SK-N-SH (cell line): Measurements from ENCODE around the gene LRRC46. TPM values are rescaled to one million over a fixed set of nuclear protein-coding genes. Genes with fewer than 3 reads are reported as not detected.
A peak's percentile ranks its signal among the peaks of the same experiment; 100 is the strongest.

Experiments
- CTCF ChIA-PET: fragments of 300-600, 350-600 bp; formaldehyde crosslinking; extraction: SDS; loops from one replicate; lab custom pipeline; 2021; lab: Yijun Ruan, JAX
- POLR2A ChIA-PET: fragments of 350-600 bp; sonication (Branson Sonifier 250); formaldehyde crosslinking; extraction: SDS; loops from one replicate; lab custom pipeline; 2020; ENCODE audit warnings: antibody characterized with exemption, inconsistent platforms; lab: Yijun Ruan, JAX
- DNase-seq: peaks from one replicate; pipeline ENCODE4 v3.0.0; 2012
- H2AFZ ChIP-seq: fragments of 200-600 bp; sonication (generic); 2 replicates; pipeline ENCODE4 v1.8.1; 2016; ENCODE audit warnings: antibody characterized with exemption, mild to moderate bottlenecking, low read depth
- H3F3A ChIP-seq: fragments of 200-600 bp; sonication (generic); replicated peaks from 2 replicates; pipeline ENCODE3; 2016; ENCODE audit warnings: antibody characterized with exemption, mild to moderate bottlenecking; ENCODE audit not compliant: insufficient read depth
- H3K27ac ChIP-seq, 2 experiments: fragments of 200-500 bp in 1 of 2; fragments of 200-600 bp in 1 of 2; sonication (Bioruptor generic) in 1 of 2; sonication (generic), shearing (Covaris generic) in 1 of 2; 2 replicates each; pipeline versions ENCODE4 v1.5.1 to v1.6.1; 2014 to 2016; ENCODE audit warnings: low read depth in 2 of 2, inconsistent platforms in 1 of 2, low read length in 1 of 2, mild to moderate bottlenecking in 1 of 2, mixed read lengths in 1 of 2
- H3K27me3 ChIP-seq: fragments of 200-600 bp; sonication (generic), shearing (Covaris generic); 2 replicates; pipeline ENCODE4 v1.6.1; 2016; ENCODE audit warnings: mixed run types; ENCODE audit not compliant: insufficient read depth
- H3K36me3 ChIP-seq, 2 experiments: fragments of 200-500 bp in 1 of 2; fragments of 200-600 bp in 1 of 2; sonication (Bioruptor generic) in 1 of 2; sonication (generic) in 1 of 2; replicated peaks in 1 of 2; 2 replicates each; pipeline versions ENCODE3 to v1.5.1; 2014 to 2016; ENCODE audit warnings: low read length in 1 of 2, mild to moderate bottlenecking in 1 of 2; ENCODE audit not compliant: insufficient read depth in 2 of 2, control insufficient read depth in 1 of 2
- H3K4me1 ChIP-seq, 2 experiments: fragments of 200-500 bp in 1 of 2; fragments of 200-600 bp in 1 of 2; sonication (Bioruptor generic) in 1 of 2; sonication (generic), shearing (Covaris generic) in 1 of 2; 2 replicates each; pipeline versions ENCODE4 v1.5.1 to v1.6.1; 2014 to 2016; ENCODE audit warnings: low read depth in 1 of 2, low read length in 1 of 2, mixed run types in 1 of 2; ENCODE audit not compliant: insufficient read depth in 2 of 2, control insufficient read depth in 1 of 2
- H3K4me2 ChIP-seq: fragments of 200-600 bp; sonication (generic), shearing (Covaris generic); 2 replicates; pipeline ENCODE4 v1.6.1; 2017; ENCODE audit warnings: mixed run types
- H3K4me3 ChIP-seq, 2 experiments: fragments of 200-500 bp in 1 of 2; fragments of 200-600 bp in 1 of 2; sonication (Bioruptor generic) in 1 of 2; sonication (generic), shearing (Covaris generic) in 1 of 2; 2 replicates each; pipeline versions ENCODE4 v1.5.1 to v1.8.1; 2014 to 2016; ENCODE audit warnings: low read depth in 2 of 2, inconsistent platforms in 1 of 2, low read length in 1 of 2, mild to moderate bottlenecking in 1 of 2, mixed read lengths in 1 of 2, moderate library complexity in 1 of 2
- H3K79me2 ChIP-seq: fragments of 200-600 bp; sonication (generic); 2 replicates; pipeline ENCODE4 v1.8.1; 2017; ENCODE audit warnings: mild to moderate bottlenecking; ENCODE audit not compliant: insufficient read depth
- H3K9ac ChIP-seq: fragments of 200-600 bp; sonication (generic); 2 replicates; pipeline ENCODE4 v1.6.1; 2017; ENCODE audit warnings: mixed run types
- H3K9me2 ChIP-seq: fragments of 200-600 bp; sonication (generic); 2 replicates; pipeline ENCODE4 v1.6.1; 2017; ENCODE audit warnings: mixed run types
- H3K9me3 ChIP-seq: fragments of 200-600 bp; sonication (generic); 2 replicates; pipeline ENCODE4 v1.6.1; 2017; ENCODE audit warnings: mixed run types, mild to moderate bottlenecking, moderate library complexity
- H4K20me1 ChIP-seq: fragments of 200-600 bp; sonication (generic); 2 replicates; pipeline ENCODE4 v1.6.1; 2017; ENCODE audit warnings: mild to moderate bottlenecking, mixed run types; ENCODE audit not compliant: insufficient read depth
- EZH2phosphoT487 ChIP-seq: fragments of 200-600 bp; sonication (generic); IDR thresholded peaks from 2 replicates; pipeline ENCODE4 v1.6.1; 2017; ENCODE audit warnings: low read depth, mixed run types, mild to moderate bottlenecking, antibody characterized with exemption, moderate library complexity, borderline replicate concordance
- FOSL2 ChIP-seq: IDR thresholded peaks from 2 replicates; pipeline ENCODE4 v1.4.0; 2012; ENCODE audit warnings: low read depth, mild to moderate bottlenecking, moderate library complexity, borderline replicate concordance
- GABPA ChIP-seq: IDR thresholded peaks from 2 replicates; pipeline ENCODE4 v1.4.0; 2012; ENCODE audit warnings: low read depth, mild to moderate bottlenecking
- GATA2 ChIP-seq: sonication (generic); formaldehyde crosslinking; IDR thresholded peaks from 2 replicates; pipeline ENCODE4 v1.5.0; 2020; ENCODE audit warnings: mild to moderate bottlenecking, missing genetic modification reagents
- MEF2A ChIP-seq: IDR thresholded peaks from 2 replicates; pipeline ENCODE4 v1.4.0; 2012; ENCODE audit warnings: low read depth, borderline replicate concordance
- MXI1 ChIP-seq: IDR thresholded peaks from 2 replicates; pipeline ENCODE4 v1.6.1; 2012; ENCODE audit warnings: mild to moderate bottlenecking, low read depth, low read length, improper control_type of control experiment
- POLR2AphosphoS5 ChIP-seq: IDR thresholded peaks from 2 replicates; pipeline ENCODE4 v1.6.1; 2012; ENCODE audit warnings: low read depth, low read length
- RAD21 ChIP-seq: IDR thresholded peaks from 2 replicates; pipeline ENCODE4 v1.6.1; 2012; ENCODE audit warnings: mild to moderate bottlenecking, low read length
- SMC3 ChIP-seq: IDR thresholded peaks from 2 replicates; pipeline ENCODE4 v1.6.1; 2012; ENCODE audit warnings: low read depth, low read length, improper control_type of control experiment
- WGBS: methylation state at CpG from one replicate; pipeline ENCODE4 v1.1.6; 2017; ENCODE audit warnings: low lambda C conversion rate; 5-methylcytosine and 5-hydroxymethylcytosine counted together
- polyA plus RNA-seq, 3 experiments: library from polyadenylated mRNA; depleted of rRNA; stranded (reverse); fragments of >200 nt; gene quantifications; 2 replicates each; pipeline ENCODE4 v1.2.3, GENCODE V29; 2012
- TF ChIP-seq, protein P1 (sequence below): fragments of 150-350 bp; IDR thresholded peaks from 2 replicates; pipeline ENCODE4 v1.6.1; 2016; ENCODE audit warnings: mild to moderate bottlenecking, low read depth, low read length
- TF ChIP-seq, protein P2 (sequence below): fragments of 200-600 bp; sonication (generic); IDR thresholded peaks from 2 replicates; pipeline ENCODE4 v1.6.1; 2017; ENCODE audit warnings: antibody characterized with exemption, mild to moderate bottlenecking, moderate library complexity
- TF ChIP-seq, protein P3 (sequence below): IDR thresholded peaks from 2 replicates; pipeline ENCODE4 v1.4.0; 2012; ENCODE audit warnings: low read depth, borderline replicate concordance
- TF ChIP-seq, protein P4 (sequence below): fragments of 150-350 bp; IDR thresholded peaks from 2 replicates; pipeline ENCODE4 v1.6.1; 2017; ENCODE audit warnings: antibody characterized with exemption, low read length, low read depth, borderline replicate concordance

Gene LRRC46
- polyA plus RNA-seq, 1 of the 3 experiments (the other 2 are of a cell fraction), result 1.6 TPM

DNA sequence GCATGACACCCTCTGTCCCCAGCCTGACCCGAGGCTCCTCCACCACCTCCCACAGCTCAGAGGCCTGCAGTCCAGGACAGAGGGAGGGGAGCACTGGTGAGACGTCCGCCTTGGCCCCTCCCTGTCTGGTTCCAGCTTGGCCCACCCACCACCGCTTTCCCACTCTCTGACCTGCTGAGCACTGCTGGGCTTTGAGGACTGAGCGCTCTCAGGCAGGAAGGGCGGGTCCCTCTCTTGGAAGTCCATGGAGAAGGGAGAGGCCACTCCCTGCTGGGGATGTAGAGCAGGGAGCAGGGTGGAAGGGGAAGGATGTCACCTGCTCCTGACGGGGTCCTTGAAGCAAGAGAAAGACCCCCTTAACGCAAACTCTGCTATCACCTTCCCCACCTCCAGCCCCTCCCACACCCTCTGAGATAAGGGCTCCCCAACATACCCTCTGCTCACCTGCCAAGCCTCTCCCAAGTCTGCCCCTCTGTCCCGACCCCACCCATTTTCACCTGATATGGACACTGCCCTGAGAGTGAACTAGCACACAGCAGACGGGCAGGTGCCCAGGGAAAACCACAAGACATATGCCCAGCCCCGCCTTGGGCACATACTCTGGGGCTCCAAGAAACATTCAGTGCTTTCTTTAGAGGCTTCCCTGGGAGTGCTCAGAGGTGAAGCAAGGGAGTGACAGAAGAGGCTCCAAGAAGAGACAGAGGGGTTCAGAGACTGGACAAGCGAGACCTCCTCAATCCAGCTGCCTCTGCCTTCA, 11.3 kb upstream of the LRRC46 start:
- Histone ChIP-seq H3K4me3 (peak overlapping the region; percentile 90 to 93), H3K36me3 (peaks cover 17 to 49% of the 10 kb centered on the region in 2 experiments), H3K4me2 (peak overlapping the region; percentile 99), H3K79me2 (peaks cover 12% of the 10 kb centered on the region; the same call in 1 of the 2 replicates), H3F3A (peaks cover 7% of the 10 kb centered on the region), H3K27me3 (no peaks in the 10 kb centered on the region), H2AFZ (no peak overlapping the region), H3K9ac (no peak overlapping the region), H3K4me1 (peaks cover 11 to 26% of the 10 kb centered on the region in 2 experiments; a peak in 3 of 4 replicates), H4K20me1 (no peaks in the 10 kb centered on the region), H3K9me3 (no peaks in the 10 kb centered on the region), H3K9me2 (no peaks in the 10 kb centered on the region), H3K27ac (no peak overlapping the region)
- POLR2A ChIA-PET, result no interaction called here
- CTCF ChIA-PET, result interaction anchor here (4.1 kb wide), 1 partner anchor 23 kb away, joined by 40 read pairs; the partner anchor contains the start of gene SCRN2
- 83% methylated on average over 11 of the region's 12 CpGs for WGBS
- DNase-seq, result no peak
- TF ChIP-seq FOSL2 (no peak), EZH2phosphoT487 (no peak), MEF2A (no peak), GATA2 (CRISPR knock-in tag) (no peak), RAD21 (no peak), POLR2AphosphoS5 (no peak)
- TF ChIP-seq, protein P1, sequence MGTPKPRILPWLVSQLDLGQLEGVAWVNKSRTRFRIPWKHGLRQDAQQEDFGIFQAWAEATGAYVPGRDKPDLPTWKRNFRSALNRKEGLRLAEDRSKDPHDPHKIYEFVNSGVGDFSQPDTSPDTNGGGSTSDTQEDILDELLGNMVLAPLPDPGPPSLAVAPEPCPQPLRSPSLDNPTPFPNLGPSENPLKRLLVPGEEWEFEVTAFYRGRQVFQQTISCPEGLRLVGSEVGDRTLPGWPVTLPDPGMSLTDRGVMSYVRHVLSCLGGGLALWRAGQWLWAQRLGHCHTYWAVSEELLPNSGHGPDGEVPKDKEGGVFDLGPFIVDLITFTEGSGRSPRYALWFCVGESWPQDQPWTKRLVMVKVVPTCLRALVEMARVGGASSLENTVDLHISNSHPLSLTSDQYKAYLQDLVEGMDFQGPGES, result no peak

DNA sequence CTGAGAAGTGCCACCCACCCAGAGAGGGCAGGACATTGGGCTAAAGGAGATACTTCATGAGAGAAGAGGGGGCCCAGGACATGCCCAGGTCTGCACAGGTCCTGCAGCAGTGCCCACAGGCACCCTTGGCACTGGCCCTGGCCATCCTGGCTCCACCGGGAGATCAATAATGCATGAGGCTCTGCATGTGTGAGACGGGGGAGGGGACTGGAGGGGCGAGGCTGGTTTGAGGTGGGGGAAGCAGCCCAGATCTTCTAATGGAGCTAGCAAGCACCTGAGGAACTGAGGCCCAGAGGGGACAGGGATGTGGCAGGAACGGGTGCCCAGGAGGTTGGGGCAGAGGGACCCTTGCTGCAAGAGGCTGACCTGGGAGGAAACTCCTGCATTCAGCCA, 10.4 kb upstream of the LRRC46 start:
- Histone ChIP-seq H3K9me2 (no peaks in the 10 kb centered on the region), H3K9ac (peak overlapping the region; percentile 67), H3K27ac (peak overlapping the region; percentile 37 to 88), H2AFZ (peak overlapping the region; percentile 77), H3K27me3 (no peaks in the 10 kb centered on the region), H3K4me2 (peak overlapping the region; percentile 99), H3K9me3 (no peaks in the 10 kb centered on the region), H3K79me2 (peaks cover 12% of the 10 kb centered on the region; the same call in 1 of the 2 replicates), H4K20me1 (no peaks in the 10 kb centered on the region)
- CTCF ChIA-PET, result interaction anchor here (0.7 to 4.1 kb wide), 14 partner anchors 10 to 163 kb away, joined by 3 to 40 read pairs (median 4); partner anchors contain the start of genes LRRC46, MRPL10, SCRN2 and TBX21
- 4% methylated on average over 4 of the region's 4 CpGs for WGBS
- TF ChIP-seq, protein P2, sequence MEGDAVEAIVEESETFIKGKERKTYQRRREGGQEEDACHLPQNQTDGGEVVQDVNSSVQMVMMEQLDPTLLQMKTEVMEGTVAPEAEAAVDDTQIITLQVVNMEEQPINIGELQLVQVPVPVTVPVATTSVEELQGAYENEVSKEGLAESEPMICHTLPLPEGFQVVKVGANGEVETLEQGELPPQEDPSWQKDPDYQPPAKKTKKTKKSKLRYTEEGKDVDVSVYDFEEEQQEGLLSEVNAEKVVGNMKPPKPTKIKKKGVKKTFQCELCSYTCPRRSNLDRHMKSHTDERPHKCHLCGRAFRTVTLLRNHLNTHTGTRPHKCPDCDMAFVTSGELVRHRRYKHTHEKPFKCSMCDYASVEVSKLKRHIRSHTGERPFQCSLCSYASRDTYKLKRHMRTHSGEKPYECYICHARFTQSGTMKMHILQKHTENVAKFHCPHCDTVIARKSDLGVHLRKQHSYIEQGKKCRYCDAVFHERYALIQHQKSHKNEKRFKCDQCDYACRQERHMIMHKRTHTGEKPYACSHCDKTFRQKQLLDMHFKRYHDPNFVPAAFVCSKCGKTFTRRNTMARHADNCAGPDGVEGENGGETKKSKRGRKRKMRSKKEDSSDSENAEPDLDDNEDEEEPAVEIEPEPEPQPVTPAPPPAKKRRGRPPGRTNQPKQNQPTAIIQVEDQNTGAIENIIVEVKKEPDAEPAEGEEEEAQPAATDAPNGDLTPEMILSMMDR, result no peak
- TF ChIP-seq, protein P3, sequence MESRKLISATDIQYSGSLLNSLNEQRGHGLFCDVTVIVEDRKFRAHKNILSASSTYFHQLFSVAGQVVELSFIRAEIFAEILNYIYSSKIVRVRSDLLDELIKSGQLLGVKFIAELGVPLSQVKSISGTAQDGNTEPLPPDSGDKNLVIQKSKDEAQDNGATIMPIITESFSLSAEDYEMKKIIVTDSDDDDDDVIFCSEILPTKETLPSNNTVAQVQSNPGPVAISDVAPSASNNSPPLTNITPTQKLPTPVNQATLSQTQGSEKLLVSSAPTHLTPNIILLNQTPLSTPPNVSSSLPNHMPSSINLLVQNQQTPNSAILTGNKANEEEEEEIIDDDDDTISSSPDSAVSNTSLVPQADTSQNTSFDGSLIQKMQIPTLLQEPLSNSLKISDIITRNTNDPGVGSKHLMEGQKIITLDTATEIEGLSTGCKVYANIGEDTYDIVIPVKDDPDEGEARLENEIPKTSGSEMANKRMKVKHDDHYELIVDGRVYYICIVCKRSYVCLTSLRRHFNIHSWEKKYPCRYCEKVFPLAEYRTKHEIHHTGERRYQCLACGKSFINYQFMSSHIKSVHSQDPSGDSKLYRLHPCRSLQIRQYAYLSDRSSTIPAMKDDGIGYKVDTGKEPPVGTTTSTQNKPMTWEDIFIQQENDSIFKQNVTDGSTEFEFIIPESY, result no peak
- TF ChIP-seq, protein P4, sequence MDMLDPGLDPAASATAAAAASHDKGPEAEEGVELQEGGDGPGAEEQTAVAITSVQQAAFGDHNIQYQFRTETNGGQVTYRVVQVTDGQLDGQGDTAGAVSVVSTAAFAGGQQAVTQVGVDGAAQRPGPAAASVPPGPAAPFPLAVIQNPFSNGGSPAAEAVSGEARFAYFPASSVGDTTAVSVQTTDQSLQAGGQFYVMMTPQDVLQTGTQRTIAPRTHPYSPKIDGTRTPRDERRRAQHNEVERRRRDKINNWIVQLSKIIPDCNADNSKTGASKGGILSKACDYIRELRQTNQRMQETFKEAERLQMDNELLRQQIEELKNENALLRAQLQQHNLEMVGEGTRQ, result no peak
- no peak for TF ChIP-seq MXI1
- TF ChIP-seq SMC3, result no peak
- TF ChIP-seq GABPA, result no peak
- no peak for TF ChIP-seq GATA2 (CRISPR knock-in tag)
- no peak for TF ChIP-seq EZH2phosphoT487
- TF ChIP-seq, all 33 proteins: peak for 0
- H3K36me3 ChIP-seq, result peaks cover 24 to 45% of the 10 kb centered on the region in 2 experiments
- H3K4me1 ChIP-seq, result peaks cover 11 to 26% of the 10 kb centered on the region in 2 experiments; a peak in 3 of 4 replicates
- no peak for DNase-seq
- POLR2A ChIA-PET, result interaction anchor here (0.9 to 2.4 kb wide), 4 partner anchors 10 to 171 kb away, joined by 3 to 28 read pairs (median 5); partner anchors contain the start of genes KPNB1, LRRC46, MRPL10 and SP2
- H3F3A ChIP-seq, result peaks cover 7% of the 10 kb centered on the region
- peak overlapping the region; percentile 90 to 93 for H3K4me3 ChIP-seq
